OCI-LY3 (cell line): ENCODE results near the gene DDX27.

ENCODE experiments used
- EZH2phosphoT487 ChIP-seq: fragments of 200-600 bp; shearing (Covaris generic); IDR thresholded peaks from 2 replicates; pipeline ENCODE4 v1.6.1; 2018; ENCODE audit warnings: antibody characterized with exemption, mixed run types, low read depth
- TF ChIP-seq, protein P1 (sequence below): fragments of 200-600, 300-600 bp; sonication (generic); IDR thresholded peaks from 2 replicates; pipeline ENCODE4 v1.5.1; 2014; ENCODE audit warnings: antibody characterized with exemption, low read length, low read depth

DNA sequence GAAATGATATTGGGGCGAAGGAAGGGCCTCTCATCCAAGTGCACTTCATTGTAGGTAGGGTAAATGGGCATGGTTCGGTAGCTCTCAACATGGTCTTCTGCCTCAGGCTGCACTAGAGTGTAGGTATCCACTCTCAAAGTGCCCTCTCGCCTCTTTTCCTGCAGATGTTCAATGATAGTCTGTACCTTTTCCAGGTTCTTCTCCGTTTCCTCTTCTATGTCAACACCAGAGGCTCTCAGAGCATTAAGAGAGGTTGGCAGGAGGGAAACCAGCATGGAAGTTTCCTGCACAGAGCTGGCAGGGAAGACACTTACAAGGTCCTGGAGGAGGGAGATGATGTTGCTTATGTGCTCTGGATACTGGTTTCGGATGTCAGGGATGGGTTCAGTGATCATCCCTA lies 51.5 kb downstream of the DDX27 start:
- TF ChIP-seq, protein P1, sequence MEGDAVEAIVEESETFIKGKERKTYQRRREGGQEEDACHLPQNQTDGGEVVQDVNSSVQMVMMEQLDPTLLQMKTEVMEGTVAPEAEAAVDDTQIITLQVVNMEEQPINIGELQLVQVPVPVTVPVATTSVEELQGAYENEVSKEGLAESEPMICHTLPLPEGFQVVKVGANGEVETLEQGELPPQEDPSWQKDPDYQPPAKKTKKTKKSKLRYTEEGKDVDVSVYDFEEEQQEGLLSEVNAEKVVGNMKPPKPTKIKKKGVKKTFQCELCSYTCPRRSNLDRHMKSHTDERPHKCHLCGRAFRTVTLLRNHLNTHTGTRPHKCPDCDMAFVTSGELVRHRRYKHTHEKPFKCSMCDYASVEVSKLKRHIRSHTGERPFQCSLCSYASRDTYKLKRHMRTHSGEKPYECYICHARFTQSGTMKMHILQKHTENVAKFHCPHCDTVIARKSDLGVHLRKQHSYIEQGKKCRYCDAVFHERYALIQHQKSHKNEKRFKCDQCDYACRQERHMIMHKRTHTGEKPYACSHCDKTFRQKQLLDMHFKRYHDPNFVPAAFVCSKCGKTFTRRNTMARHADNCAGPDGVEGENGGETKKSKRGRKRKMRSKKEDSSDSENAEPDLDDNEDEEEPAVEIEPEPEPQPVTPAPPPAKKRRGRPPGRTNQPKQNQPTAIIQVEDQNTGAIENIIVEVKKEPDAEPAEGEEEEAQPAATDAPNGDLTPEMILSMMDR, result no peak
- TF ChIP-seq EZH2phosphoT487, result no peak
